K562 (cell line): ENCODE data around the gene B3GALNT2. TPM values are rescaled to one million over a fixed set of nuclear protein-coding genes. Genes with fewer than 3 reads are reported as not detected.

Source experiments
- CREM ChIP-seq: IDR thresholded peaks from 2 replicates; pipeline ENCODE4 v1.6.1; 2014; ENCODE audit warnings: antibody characterized with exemption, low read depth
- CXXC5 ChIP-seq: fragments of 250-450 bp; sonication (Bioruptor Pico); IDR thresholded peaks from 2 replicates; pipeline ENCODE4 v1.8.0; 2022; ENCODE audit warnings: inconsistent platforms, mild to moderate bottlenecking, moderate library complexity
- ELF4 ChIP-seq: fragments of 450-650 bp; formaldehyde crosslinking; IDR thresholded peaks from 2 replicates; pipeline ENCODE4 v1.4.0; 2022; ENCODE audit warnings: missing genetic modification characterization
- KLF16 ChIP-seq: IDR thresholded peaks from 2 replicates; pipeline ENCODE4 v1.6.1; 2016; ENCODE audit warnings: antibody characterized with exemption
- MAFG ChIP-seq: fragments of 450-650 bp; conservative IDR thresholded peaks from 2 replicates; pipeline ENCODE4 v1.6.1; 2016; ENCODE audit warnings: missing genetic modification characterization, missing compliant biosample characterization
- MYBL2 ChIP-seq, 2 experiments: fragments of 450-650 bp in 1 of 2; sonication (generic) in 1 of 2; formaldehyde crosslinking in 1 of 2; IDR thresholded peaks; 2 replicates each; pipeline versions ENCODE4 v1.6.1 to v1.8.1; 2017 to 2022; ENCODE audit warnings: borderline replicate concordance in 1 of 2, inconsistent platforms in 1 of 2, low read depth in 1 of 2, mild to moderate bottlenecking in 1 of 2, missing genetic modification reagents in 1 of 2, moderate library complexity in 1 of 2
- PRPF4 ChIP-seq: fragments of 200-400 bp; formaldehyde crosslinking; IDR thresholded peaks from one replicate; pipeline ENCODE4 v1.6.1; 2017; ENCODE audit warnings: low read length, low read depth, mild to moderate bottlenecking; ENCODE audit not compliant: insufficient read depth, poor library complexity, severe bottlenecking
- TEAD4 ChIP-seq, 2 experiments: sonication (generic) in 1 of 2; formaldehyde crosslinking in 1 of 2; IDR thresholded peaks; 2 replicates each; pipeline versions ENCODE4 v1.6.1 to v1.8.0; 2012 to 2022; ENCODE audit warnings: borderline replicate concordance in 1 of 2, inconsistent platforms in 1 of 2, low read length in 1 of 2, mild to moderate bottlenecking in 1 of 2, missing genetic modification reagents in 1 of 2
- YY1 ChIP-seq, 3 experiments: IDR thresholded peaks; 2 replicates each; pipeline ENCODE4 v1.6.1; 2011; ENCODE audit warnings: low read length in 2 of 3, mild to moderate bottlenecking in 2 of 3, moderate library complexity in 2 of 3, borderline replicate concordance in 1 of 3, control low read depth in 1 of 3, low read depth in 1 of 3; ENCODE audit not compliant: insufficient read depth in 3 of 3, insufficient replicate concordance in 2 of 3, control insufficient read depth in 1 of 3, insufficient read length in 1 of 3; ENCODE audit errors: extremely low read depth in 1 of 3
- polyA plus RNA-seq, 8 experiments: library from polyadenylated mRNA; depleted of rRNA in 4 of 8; stranded (reverse) in 5 of 8; unstranded in 3 of 8; fragments of >200 nt; fragmentation: Nextera tagmentation in 2 of 8; fragmentation: Illumina TruSeq in 1 of 8; extraction: Ambion mirVana in 2 of 8; extraction: Trizol in 1 of 8; gene quantifications; 2 replicates each; pipeline versions ENCODE4 v1.2.1 to v1.2.3, GENCODE V29; 2011 to 2014; ENCODE audit warnings: inconsistent platforms in 1 of 8, missing spikeins in 1 of 8
- total RNA-seq, 7 experiments: library from RNA; depleted of rRNA in 6 of 7; stranded (reverse); fragments of >200 nt in 6 of 7; fragmentation: Illumina TruSeq in 2 of 7; extraction: Trizol in 2 of 7; gene quantifications; 2 replicates each; pipeline versions ENCODE4 v1.2.1 to v1.2.3, GENCODE V29; 2011 to 2021; ENCODE audit warnings: low replicate concordance in 1 of 7
- TF ChIP-seq, protein P1 (sequence below): fragments of 250-450 bp; sonication (Bioruptor Pico); IDR thresholded peaks from 2 replicates; pipeline ENCODE4 v1.5.0; 2021
- TF ChIP-seq, protein P2 (sequence below): fragments of 450-650 bp; formaldehyde crosslinking; IDR thresholded peaks from 2 replicates; pipeline ENCODE4 v1.4.0; 2022; ENCODE audit warnings: missing genetic modification characterization
- TF ChIP-seq, protein P3 (sequence below): fragments of 200-600 bp; sonication (generic); IDR thresholded peaks from one replicate; pipeline ENCODE4 v1.6.1; 2012; ENCODE audit warnings: mild to moderate bottlenecking, low read depth, low read length, inconsistent platforms

B3GALNT2 gene
- total and polyA plus RNA-seq, 9 of the 15 experiments (the other 6 are each of a cell fraction or from before 2014, with no cell fraction given): 2.0 to 31.7 (median 22.9) TPM

DNA sequence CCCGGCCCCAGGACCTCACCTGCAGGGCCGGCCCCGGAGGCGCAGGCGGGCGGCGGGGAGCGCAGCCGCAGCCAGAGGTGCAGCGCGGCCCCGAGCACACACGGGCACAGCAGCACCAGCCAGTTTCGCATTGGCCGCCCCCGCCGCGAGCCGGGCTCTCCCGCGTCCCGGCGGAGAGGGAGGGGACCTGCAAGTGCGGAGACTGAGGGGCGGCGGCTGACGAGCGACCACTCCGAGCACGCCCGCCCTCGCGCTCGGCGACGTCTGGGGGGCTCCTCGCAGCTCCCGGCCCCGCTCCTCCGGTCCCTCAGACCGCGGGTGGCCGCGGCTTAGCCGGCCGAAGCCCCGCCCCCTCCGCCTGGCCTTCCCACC lies at the start of gene B3GALNT2 (continued):
- TF ChIP-seq, protein P1, sequence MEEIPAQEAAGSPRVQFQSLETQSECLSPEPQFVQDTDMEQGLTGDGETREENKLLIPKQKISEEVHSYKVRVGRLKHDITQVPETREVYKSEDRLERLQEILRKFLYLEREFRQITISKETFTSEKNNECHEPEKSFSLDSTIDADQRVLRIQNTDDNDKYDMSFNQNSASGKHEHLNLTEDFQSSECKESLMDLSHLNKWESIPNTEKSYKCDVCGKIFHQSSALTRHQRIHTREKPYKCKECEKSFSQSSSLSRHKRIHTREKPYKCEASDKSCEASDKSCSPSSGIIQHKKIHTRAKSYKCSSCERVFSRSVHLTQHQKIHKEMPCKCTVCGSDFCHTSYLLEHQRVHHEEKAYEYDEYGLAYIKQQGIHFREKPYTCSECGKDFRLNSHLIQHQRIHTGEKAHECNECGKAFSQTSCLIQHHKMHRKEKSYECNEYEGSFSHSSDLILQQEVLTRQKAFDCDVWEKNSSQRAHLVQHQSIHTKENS (CRISPR knock-in tag): no peak
- TF ChIP-seq, protein P2, sequence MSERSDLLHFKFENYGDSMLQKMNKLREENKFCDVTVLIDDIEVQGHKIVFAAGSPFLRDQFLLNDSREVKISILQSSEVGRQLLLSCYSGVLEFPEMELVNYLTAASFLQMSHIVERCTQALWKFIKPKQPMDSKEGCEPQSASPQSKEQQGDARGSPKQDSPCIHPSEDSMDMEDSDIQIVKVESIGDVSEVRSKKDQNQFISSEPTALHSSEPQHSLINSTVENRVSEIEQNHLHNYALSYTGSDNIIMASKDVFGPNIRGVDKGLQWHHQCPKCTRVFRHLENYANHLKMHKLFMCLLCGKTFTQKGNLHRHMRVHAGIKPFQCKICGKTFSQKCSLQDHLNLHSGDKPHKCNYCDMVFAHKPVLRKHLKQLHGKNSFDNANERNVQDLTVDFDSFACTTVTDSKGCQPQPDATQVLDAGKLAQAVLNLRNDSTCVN (CRISPR knock-in tag): no peak
- TF ChIP-seq TEAD4 (IDR thresholded peaks at IDR 0.05; ENCODE audit: low read length) (no peak), TEAD4 (CRISPR knock-in tag; IDR thresholded peaks at IDR 0.05; ENCODE audit: borderline replicate concordance) (no peak), MYBL2 (IDR thresholded peaks at IDR 0.05; ENCODE audit: low read depth) (no peak), MYBL2 (CRISPR knock-in tag; IDR thresholded peaks at IDR 0.05; ENCODE audit: borderline replicate concordance) (no peak), CXXC5 (CRISPR knock-in tag) (0 out of 2 replicates have a peak, but pooled peaks have one; percentile 64), MAFG (tag) (no peak), YY1 (IDR thresholded peaks at IDR 0.05; ENCODE audit: borderline replicate concordance in 1 of 3, control insufficient read depth in 1 of 3, extremely low read depth in 1 of 3, insufficient read depth in 3 of 3, insufficient read length in 1 of 3, insufficient replicate concordance in 2 of 3, low read depth in 1 of 3, low read length in 2 of 3) (peak in 1 of 3 experiments; percentile 3), CREM (no peak), KLF16 (no peak), ELF4 (no peak), PRPF4 (peak; percentile 12)
- TF ChIP-seq, protein P3, sequence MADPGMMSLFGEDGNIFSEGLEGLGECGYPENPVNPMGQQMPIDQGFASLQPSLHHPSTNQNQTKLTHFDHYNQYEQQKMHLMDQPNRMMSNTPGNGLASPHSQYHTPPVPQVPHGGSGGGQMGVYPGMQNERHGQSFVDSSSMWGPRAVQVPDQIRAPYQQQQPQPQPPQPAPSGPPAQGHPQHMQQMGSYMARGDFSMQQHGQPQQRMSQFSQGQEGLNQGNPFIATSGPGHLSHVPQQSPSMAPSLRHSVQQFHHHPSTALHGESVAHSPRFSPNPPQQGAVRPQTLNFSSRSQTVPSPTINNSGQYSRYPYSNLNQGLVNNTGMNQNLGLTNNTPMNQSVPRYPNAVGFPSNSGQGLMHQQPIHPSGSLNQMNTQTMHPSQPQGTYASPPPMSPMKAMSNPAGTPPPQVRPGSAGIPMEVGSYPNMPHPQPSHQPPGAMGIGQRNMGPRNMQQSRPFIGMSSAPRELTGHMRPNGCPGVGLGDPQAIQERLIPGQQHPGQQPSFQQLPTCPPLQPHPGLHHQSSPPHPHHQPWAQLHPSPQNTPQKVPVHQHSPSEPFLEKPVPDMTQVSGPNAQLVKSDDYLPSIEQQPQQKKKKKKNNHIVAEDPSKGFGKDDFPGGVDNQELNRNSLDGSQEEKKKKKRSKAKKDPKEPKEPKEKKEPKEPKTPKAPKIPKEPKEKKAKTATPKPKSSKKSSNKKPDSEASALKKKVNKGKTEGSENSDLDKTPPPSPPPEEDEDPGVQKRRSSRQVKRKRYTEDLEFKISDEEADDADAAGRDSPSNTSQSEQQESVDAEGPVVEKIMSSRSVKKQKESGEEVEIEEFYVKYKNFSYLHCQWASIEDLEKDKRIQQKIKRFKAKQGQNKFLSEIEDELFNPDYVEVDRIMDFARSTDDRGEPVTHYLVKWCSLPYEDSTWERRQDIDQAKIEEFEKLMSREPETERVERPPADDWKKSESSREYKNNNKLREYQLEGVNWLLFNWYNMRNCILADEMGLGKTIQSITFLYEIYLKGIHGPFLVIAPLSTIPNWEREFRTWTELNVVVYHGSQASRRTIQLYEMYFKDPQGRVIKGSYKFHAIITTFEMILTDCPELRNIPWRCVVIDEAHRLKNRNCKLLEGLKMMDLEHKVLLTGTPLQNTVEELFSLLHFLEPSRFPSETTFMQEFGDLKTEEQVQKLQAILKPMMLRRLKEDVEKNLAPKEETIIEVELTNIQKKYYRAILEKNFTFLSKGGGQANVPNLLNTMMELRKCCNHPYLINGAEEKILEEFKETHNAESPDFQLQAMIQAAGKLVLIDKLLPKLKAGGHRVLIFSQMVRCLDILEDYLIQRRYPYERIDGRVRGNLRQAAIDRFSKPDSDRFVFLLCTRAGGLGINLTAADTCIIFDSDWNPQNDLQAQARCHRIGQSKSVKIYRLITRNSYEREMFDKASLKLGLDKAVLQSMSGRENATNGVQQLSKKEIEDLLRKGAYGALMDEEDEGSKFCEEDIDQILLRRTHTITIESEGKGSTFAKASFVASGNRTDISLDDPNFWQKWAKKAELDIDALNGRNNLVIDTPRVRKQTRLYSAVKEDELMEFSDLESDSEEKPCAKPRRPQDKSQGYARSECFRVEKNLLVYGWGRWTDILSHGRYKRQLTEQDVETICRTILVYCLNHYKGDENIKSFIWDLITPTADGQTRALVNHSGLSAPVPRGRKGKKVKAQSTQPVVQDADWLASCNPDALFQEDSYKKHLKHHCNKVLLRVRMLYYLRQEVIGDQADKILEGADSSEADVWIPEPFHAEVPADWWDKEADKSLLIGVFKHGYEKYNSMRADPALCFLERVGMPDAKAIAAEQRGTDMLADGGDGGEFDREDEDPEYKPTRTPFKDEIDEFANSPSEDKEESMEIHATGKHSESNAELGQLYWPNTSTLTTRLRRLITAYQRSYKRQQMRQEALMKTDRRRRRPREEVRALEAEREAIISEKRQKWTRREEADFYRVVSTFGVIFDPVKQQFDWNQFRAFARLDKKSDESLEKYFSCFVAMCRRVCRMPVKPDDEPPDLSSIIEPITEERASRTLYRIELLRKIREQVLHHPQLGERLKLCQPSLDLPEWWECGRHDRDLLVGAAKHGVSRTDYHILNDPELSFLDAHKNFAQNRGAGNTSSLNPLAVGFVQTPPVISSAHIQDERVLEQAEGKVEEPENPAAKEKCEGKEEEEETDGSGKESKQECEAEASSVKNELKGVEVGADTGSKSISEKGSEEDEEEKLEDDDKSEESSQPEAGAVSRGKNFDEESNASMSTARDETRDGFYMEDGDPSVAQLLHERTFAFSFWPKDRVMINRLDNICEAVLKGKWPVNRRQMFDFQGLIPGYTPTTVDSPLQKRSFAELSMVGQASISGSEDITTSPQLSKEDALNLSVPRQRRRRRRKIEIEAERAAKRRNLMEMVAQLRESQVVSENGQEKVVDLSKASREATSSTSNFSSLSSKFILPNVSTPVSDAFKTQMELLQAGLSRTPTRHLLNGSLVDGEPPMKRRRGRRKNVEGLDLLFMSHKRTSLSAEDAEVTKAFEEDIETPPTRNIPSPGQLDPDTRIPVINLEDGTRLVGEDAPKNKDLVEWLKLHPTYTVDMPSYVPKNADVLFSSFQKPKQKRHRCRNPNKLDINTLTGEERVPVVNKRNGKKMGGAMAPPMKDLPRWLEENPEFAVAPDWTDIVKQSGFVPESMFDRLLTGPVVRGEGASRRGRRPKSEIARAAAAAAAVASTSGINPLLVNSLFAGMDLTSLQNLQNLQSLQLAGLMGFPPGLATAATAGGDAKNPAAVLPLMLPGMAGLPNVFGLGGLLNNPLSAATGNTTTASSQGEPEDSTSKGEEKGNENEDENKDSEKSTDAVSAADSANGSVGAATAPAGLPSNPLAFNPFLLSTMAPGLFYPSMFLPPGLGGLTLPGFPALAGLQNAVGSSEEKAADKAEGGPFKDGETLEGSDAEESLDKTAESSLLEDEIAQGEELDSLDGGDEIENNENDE: no peak
